HG02763 (cell line): Measurements from ENCODE around the gene CCBE1.

Experiments used
- ATAC-seq: cut with Tn5 transposase; IDR thresholded peaks from one replicate; pipeline ENCODE4 v1.9.1; 2021; ENCODE audit warnings: mild to moderate bottlenecking, moderate library complexity; ENCODE audit not compliant: unreplicated experiment

The CCBE1 gene

DNA sequence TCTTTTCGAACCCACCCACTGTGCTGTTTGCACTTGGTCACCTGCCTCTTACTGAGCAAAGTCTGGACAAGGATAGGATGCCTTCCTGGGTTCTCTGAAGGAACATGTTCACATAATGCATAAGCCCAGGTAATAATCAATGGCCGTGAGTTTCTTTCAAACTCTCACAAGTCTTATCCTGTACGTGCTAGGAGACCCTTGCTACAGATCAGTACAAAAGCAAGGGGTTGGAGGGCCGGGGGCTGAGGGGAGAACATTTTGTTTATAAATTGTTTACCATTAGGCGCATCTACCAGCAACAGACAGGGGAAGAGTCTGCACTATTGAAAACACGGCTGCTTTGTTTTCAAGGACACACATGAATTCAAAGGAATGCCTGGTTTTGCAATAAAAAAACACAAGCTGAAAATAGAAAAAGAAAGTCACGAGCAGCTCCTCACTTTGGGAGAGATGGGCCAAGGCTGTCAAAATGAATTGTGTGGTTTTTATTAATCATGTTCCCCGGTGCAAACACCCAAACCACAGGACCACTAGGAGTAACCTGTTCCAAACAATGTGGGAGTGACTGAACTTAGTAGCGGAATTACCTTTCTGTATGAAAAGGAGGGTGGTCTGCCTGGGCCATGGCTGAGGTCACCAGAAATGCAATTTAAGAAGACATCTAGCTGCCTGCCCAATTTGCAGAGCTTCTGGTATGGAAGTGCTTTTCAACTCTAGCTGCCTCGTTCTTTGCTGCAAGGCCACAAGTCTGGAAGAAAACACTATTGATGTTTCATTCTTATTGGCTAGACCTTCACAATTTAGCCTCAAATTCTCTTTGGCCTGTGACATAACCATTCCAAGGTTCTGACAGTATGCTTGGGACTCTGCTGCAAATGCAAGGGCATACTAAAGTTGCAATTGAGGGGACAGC lies 73.5 kb downstream of the CCBE1 start:
- ATAC-seq = no peak

DNA sequence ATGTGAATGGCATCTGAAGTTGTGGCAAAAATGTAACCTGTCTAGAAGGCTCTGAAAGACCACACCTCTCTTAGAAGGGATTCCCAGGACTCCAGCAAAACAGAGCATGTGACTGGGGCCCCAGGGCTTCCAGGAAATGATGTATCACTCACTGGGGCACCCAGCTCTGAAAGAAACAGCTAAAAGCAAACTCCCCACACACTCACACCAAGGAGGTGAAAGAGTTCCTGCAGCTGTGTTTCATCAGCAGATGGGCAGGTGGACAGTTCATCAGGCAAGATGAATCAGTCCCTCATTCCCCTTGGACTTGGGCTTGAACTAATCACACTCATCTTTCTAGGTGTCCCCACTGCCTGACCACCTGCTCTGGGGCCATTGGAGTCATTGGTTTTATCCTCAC lies 76.2 kb downstream of the CCBE1 start:
- no peak for ATAC-seq

DNA sequence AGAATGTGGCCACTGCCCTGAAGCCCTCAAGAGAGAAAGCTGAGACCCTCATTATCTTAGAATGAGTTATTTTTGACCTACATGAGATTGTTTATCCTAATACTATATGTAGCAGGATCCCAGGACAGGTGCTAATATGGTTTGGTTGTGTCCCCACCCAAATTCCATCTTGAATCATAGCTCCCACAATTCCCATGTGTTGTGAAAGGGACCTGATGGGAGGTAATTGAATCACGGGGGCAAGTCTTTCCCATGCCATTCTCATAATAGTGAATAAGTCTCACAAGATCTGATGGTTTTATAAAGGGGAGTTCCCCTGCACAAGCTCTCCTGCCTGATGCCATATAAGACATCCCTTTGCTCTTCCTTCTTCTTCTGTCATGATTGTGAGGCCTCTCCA lies 76.8 kb downstream of the CCBE1 start:
- no peak for ATAC-seq

DNA sequence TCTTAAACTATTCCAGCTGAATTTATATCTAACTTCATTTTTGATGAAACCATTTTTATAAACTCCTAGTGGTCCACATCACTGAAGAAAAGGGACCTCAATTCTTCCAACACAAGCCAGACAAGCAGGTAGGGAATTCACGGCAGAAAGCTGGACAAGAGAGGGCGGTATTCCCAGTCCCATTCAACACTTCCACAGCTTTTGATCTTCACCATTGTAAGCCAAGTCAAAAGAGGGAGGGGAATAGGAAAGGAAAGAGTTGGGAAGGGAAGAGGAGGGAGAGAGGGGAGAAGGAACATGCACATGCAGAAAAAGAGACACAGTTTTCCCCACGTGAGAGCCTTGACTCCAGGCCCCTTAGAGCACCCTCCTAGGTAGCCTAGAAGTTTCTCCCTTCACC lies 77.4 kb downstream of the CCBE1 start:
- ATAC-seq = no peak

DNA sequence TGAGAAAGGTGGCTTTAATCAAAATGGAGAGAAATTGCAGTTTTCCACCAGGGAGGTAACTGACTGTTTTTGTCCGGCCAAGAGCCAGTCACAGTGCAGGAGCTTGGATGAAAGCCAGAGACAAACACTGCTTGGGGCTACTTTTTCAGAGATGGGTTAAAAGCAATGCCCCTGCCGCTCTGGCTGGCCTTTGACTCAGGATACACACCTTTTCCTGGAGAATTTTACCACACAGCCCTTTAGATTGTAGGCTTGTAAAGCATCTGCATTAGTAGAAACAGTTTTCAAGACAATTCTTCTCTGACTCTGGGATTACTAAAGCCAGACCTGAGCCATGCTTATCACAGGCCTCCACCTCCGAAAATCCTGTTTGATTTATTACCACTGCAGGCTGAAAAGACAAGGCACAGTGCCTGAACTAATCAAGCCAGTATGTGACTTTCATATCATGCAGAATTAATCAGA lies 79.7 kb downstream of the CCBE1 start:
- ATAC-seq = no peak

DNA sequence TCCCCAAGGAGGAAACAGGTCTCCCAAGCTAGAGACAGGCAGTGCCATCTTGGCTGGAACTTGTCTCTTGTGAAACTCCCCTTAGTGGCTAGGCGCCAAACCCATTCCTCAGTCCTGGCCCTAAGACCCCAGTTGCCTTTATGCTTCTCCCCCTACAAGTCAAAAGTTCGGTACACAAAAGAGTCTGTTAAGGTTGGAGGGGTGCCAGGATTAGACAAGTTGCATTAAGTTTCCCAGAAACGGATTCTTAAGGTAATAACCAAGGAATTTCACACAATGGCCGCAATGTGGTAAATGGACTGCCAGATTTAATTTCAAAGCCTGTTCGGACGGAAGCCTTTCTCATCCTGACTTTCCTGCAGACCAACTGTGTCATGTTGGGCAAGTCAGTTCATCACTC lies 80.7 kb downstream of the CCBE1 start:
- no peak for ATAC-seq

DNA sequence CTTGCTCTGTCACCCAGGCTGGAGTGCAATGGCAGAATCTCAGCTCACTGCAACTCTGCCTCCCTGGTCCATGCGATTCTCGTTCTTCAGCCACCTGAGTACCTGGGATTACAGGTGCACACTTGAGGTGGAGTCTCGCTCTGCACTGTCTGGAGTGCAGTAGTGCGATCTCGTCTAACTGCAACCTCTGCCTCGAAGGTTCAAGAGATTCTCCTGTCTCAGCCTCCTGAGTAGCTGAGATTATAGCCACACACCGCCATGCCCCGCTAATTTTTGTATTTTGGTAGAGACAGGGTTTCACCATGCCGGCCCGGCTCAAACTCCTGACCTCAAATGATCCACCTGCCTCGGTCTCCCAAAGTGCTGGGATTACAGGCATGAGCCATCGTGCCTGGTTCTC lies 83.3 kb downstream of the CCBE1 start:
- ATAC-seq = no peak

DNA sequence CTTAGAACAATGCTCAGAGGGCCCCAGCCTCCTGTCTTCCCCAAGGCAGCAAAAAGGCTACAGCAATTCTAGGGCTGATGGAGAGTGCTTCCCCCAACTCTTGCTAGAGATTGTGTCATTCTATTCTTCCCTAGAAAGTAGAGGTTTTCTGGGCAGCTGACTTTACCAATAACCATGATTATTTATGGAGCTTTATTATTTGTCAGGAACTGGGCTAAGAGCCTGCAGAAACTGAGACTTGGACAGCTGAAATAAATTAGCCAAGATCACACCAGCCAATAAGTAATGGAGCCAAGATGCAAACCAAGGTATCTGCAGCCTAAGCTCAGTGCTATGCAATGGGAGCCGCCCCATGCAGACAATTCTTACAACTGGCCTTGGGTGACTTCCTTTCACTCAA lies 84.8 kb downstream of the CCBE1 start:
- no peak for ATAC-seq

DNA sequence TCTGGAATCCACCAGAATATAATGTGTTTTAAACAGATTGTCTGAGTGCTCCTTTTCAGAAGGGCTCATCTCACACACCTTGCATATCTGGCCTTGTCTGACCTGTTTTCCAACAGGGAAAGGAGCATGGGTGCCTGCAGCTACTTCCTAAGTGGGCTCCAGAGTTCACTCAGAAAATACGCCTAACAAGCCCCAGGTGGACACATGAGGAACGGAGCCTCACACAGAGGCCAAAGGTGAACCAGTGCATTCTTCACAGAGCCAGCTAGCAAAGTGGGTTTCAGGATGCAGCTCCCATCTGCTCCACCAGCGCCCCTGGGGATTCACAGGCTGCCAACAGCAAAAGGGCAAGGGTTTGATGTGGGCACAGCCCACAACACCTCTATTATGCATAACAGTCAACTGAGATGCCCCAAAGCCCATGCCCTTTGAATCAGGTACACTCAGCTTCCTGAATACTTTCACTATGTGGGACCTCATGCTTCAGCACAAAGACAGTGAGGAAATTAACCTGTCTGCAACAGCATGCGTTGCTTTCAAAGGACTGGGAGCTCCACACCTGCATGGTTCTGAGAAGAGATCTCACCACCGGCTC lies 86.6 kb downstream of the CCBE1 start:
- no peak for ATAC-seq

DNA sequence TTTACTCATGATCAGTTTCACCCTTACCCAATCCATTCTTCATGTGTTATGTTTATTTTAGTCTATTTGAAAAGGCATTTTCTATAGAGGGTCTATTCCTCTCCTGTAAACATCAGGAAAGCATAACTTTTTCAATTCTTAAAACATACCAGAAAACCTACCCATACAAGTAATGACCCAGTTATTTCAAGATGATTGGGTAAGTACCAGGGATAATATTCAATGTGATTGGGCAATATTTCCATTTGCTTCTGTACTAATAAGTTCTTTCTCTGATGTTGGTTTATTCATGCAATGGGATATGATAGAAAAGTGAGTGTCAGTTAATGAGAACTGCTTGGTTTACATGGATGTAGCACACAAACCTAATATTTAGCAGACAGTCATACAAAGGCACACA lies 87.6 kb downstream of the CCBE1 start:
- no peak for ATAC-seq

DNA sequence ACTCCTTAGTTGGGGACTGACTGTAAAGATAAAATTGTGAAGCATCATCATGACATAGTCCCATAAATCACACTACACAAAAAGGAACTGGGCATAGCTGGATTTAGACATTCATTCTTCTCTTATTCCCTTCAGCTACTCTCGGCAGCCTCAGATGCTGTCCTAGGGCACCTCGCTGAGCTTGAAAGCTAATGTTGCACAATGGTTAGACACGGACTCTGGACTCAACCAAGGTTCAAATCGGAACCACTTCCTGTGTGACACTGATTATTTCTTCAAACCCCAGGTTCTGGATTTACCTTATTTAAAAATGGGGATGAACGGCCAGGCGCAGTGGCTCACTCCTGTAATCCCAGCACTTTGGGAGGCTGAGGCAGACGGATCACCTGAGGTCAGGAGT lies 89.8 kb downstream of the CCBE1 start:
- ATAC-seq = no peak

DNA sequence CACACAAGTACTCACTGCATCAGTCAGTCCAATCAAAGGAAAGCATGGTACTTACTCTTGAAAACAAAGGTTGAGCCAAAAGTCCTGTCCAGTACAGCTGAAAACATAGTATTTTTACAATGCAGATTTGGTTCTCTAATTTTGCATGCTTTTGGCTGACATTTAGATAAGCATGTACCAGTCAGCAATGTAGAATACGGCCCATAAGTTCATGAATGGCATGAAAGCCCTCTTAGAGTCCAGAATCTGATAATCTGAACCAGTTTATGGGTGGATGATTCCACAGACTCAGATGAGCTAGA lies 90.2 kb downstream of the CCBE1 start:
- no peak for ATAC-seq

DNA sequence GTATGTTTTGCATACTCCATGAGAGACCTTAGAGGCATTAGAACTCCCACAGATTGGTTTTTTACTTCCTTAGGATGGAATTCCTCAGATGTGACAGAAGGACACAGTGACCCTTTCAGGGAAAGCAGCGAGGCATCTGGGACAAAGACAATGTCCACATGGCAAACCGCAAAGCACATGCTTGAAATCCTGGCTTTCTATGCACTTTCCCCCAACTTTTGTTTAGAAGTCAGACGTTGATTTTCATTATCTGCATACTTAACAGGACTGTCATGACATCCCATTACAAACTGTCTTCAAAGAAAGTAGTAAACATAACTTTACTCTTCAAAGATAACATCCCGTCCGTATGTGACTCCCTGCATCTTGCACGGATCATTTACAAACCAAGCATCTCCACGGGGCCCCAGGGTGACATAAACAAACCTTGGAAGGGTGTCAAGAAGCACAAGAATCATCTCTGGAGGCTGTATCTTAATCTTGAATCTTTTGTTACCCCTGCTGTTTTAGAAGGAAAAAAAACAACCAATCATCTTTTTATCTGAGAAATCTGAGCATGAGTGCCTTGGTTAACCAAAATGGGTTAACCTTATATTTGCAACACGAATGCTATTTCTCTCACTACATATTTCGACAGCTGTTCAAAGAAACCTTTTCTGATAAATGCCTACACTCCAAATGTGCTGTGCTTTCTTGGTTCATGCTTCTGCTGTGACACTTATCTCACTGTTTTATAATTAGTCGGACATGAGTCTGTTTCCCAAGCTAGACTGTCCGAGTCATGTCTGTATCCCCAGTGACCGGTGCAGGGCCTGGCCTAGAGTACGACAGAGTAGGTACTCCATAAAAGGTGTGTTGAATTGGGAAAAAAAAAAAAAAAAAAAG lies 90.8 kb downstream of the CCBE1 start:
- no peak for ATAC-seq

DNA sequence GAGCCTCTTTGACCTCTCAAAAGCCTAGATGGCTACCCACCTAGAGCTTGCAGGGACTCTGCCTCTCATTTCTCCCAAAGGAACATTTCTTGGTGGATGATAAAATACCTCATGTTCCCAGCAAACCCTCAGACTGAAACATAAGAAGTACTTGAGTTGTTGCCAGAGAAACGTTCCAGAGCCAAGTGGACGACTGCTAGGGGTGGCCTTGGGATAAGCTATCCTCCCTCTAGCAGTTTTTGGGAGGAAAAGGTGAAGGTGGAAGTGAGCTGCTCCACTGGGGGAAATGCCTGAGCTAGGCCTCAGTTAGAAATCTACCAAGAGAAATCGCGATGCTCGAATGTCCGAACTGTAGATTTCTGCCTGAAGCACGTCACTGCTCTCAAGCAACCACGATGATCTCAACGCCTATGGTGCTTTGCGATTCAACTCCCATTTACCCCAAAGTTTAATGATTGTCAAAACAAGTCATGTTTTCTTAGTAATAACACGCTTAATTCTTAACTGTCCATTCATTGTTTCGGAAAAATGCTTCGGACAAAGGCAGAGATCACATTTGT lies 91.5 kb downstream of the CCBE1 start:
- ATAC-seq = no peak

DNA sequence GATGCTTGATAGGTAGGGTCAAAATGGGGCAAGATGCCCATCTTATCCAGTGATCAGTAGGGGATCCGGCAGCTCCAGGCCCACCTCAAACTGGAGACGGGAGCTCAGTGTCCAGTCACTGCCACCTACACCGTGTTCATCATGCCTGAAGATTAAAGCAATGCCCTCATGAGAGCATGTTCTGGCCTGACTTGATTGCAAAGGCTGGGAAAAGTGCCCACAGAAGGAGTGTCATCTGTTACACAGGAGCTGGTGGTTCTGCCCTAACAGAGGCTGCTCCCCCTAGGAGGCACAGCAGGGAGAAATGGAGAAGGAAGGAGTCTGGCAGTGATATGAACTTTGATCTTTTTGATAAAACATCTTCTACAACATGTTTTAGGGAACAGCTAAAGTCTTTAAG lies 92.3 kb downstream of the CCBE1 start:
- ATAC-seq = no peak

DNA sequence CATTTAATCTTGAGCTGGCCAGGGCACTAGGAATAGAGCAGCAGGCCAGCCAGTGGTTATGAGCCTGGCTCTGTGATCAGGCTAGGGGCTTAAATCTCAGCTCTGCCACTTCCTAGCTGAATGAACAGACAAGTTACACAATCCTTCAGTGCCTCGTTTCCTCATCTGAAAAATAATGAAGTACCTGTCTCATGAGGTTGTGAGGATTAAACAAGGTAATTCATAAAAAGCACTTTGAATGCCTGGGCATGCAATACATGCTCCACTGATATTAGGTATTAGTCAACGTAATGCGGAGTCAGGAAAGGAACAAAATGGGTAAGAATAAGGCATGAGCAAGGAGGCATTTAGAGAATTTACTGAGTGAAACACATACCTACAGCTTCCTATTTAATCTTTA lies 100.2 kb downstream of the CCBE1 start:
- ATAC-seq = no peak

DNA sequence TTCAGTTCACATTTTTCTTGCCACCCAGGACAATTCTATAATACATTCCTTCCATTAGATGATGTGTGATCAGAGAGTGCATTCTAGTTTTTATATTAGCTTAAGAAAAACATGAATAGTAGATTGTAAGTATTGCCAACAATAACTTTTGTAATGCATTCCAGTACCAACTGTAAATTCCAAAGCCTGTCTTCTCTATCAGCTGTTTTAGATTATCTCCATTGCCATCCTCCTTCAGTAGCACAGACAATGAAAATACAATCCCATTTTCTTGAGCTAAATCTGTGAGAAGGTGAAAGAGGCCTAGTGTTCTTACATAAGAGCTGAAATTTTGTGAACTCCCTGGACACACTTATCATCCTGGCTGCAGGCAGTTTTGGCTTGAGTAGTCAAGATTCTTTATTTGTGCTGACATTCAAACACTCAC lies 103.9 kb downstream of the CCBE1 start:
- ATAC-seq = no peak

DNA sequence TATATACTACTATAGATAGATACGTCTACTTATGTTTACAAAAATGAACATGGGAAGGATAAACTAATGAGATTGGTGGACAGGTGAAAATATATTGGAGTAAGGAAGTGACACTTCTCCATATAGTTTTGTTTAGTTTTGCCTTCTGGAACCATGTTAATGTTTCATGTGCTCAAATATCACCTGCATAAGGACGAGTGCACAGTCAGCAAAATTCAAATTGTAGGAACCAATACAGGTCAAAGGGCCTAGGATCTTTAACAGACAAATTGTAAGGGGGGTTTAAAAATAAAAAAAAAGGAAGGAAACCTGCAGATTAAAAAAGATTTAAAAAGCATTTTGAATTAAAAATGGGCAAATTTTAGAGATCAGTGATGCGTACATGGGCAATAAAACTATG lies 104.6 kb downstream of the CCBE1 start:
- no peak for ATAC-seq

DNA sequence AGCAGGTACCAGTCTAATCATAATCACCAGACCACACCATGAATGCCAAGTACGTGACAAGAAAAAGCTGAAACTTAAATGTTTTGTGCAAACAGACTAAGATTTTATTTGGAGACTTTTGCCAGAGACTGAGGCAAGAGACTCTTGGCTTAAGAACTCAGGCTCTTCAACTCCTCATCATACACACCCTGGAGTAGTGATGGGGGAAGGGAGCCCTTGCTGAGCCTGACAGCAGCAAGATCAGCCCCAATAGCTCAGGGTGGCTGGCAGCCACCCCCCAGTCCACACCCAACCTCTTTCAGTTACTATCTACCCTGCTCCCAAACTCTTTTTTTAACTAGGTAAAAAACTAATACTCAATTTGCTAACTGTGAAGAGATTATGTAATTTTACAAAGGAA lies 114.8 kb downstream of the CCBE1 start:
- ATAC-seq = no peak

DNA sequence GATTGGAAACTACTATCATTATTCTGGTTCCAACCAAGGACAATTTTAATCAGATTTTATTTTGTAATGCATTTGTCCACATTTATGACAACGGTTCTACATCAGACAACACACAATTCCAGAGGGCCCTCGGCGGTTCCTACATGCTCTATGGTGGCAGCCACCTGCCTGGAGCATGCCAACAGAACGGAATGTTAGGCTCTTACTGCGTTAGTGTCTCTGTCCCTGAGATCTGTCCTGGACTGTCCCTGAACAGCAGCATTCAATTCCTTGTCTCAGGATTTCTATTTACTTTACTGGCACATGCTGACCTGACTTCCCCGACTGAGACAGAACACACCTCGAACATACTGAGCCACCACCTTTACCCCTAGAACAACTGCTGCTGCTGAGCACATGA lies 117.7 kb downstream of the CCBE1 start:
- ATAC-seq = no peak

DNA sequence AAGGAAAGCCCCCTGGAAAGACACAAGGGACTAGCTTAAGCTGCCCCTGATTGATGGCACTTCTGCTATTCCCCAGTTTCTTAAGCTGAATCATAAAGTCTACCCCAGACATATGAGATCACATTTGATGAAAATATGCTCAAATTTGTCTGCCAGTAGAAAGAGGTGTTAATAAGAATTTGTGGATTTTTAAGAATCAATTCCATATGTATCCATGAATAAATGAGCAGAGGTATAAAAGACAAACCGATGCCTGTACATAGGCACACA lies 119.9 kb downstream of the CCBE1 start:
- no peak for ATAC-seq
